ENCODE data around the gene ATXN7. TPM values are rescaled to one million over a fixed set of nuclear protein-coding genes. Genes with fewer than 3 reads are reported as not detected.

ATXN7 gene
- total and polyA plus RNA-seq, 2 donors from 2014 or later = 1.4 to 36.4 TPM

GRCh38 chr3:63857311-63857710, 6.4 kb upstream of the ATXN7 start:
- intact Hi-C loops (cut with DNase I) = no loop called here
- no peaks in the 10 kb centered on the region for H3K4me1 ChIP-seq (ENCODE audit: control insufficient read depth in 2 of 3, insufficient read depth in 2 of 3, low read depth in 1 of 3, low read length in 3 of 3)
- H3K9me3 ChIP-seq (ENCODE audit: control insufficient read depth in 2 of 3, insufficient read depth in 1 of 3, low read length in 3 of 3) = no peaks in the 10 kb centered on the region
- no peaks in the 10 kb centered on the region for H3K36me3 ChIP-seq (ENCODE audit: control insufficient read depth in 2 of 3, insufficient read depth in 3 of 3, low read length in 3 of 3)
- DNase-seq = no peak
- H3K27ac ChIP-seq (ENCODE audit: low read depth in 2 of 2, low read length in 2 of 2) = no peak overlapping the region
- no peak for FAIRE-seq
- no peak overlapping the region for H3K9ac ChIP-seq (ENCODE audit: low read length in 3 of 3)
- no peaks in the 10 kb centered on the region for H3K27me3 ChIP-seq (ENCODE audit: control insufficient read depth, insufficient read depth, low read length)
- H3K4me3 ChIP-seq (ENCODE audit: low read length in 3 of 3) = no peak overlapping the region
- TF ChIP-seq CTCF (IDR thresholded peaks at IDR 0.05; ENCODE audit: borderline replicate concordance, extremely low read depth, insufficient read depth) = no peak

- peaks cover 0 to 8% (median 2%) of the 10 kb centered on the region in 3 donors for H3K4me1 ChIP-seq (ENCODE audit: control insufficient read depth in 2 of 3, insufficient read depth in 2 of 3, low read depth in 1 of 3, low read length in 3 of 3)
- no peaks in the 10 kb centered on the region for H3K9me3 ChIP-seq (ENCODE audit: control insufficient read depth in 2 of 3, insufficient read depth in 1 of 3, low read length in 3 of 3)
- no peaks in the 10 kb centered on the region for H3K36me3 ChIP-seq (ENCODE audit: control insufficient read depth in 2 of 3, insufficient read depth in 3 of 3, low read length in 3 of 3)
- no peak for TF ChIP-seq CTCF (IDR thresholded peaks at IDR 0.05; ENCODE audit: borderline replicate concordance, extremely low read depth, insufficient read depth)
- no peaks in the 10 kb centered on the region for H3K27me3 ChIP-seq (ENCODE audit: control insufficient read depth, insufficient read depth, low read length)
- no peak overlapping the region for H3K27ac ChIP-seq (ENCODE audit: low read depth in 2 of 2, low read length in 2 of 2)
- intact Hi-C loops (cut with DNase I) = no loop called here
- FAIRE-seq = no peak
- no peak for DNase-seq
- H3K9ac ChIP-seq (ENCODE audit: low read length in 3 of 3) = no peak overlapping the region
- H3K4me3 ChIP-seq (ENCODE audit: low read length in 3 of 3) = no peak overlapping the region
Observed at GRCh38 chr3:63860776-63861175, 2.9 kb upstream of the ATXN7 start.

- DNase-seq (no peak), FAIRE-seq (no peak)
- Histone ChIP-seq H3K27me3 (ENCODE audit: control insufficient read depth, insufficient read depth, low read length) (no peaks in the 10 kb centered on the region), H3K9ac (ENCODE audit: low read length in 3 of 3) (no peak overlapping the region), H3K9me3 (ENCODE audit: control insufficient read depth in 2 of 3, insufficient read depth in 1 of 3, low read length in 3 of 3) (no peaks in the 10 kb centered on the region), H3K4me1 (ENCODE audit: control insufficient read depth in 2 of 3, insufficient read depth in 2 of 3, low read depth in 1 of 3, low read length in 3 of 3) (peaks cover 0 to 8% (median 2%) of the 10 kb centered on the region in 3 donors), H3K4me3 (ENCODE audit: low read length in 3 of 3) (no peak overlapping the region), H3K27ac (ENCODE audit: low read depth in 2 of 2, low read length in 2 of 2) (no peak overlapping the region), H3K36me3 (ENCODE audit: control insufficient read depth in 2 of 3, insufficient read depth in 3 of 3, low read length in 3 of 3) (no peaks in the 10 kb centered on the region)
- TF ChIP-seq CTCF (IDR thresholded peaks at IDR 0.05; ENCODE audit: borderline replicate concordance, extremely low read depth, insufficient read depth) = no peak
- intact Hi-C loops (cut with DNase I) = no loop called here
Observed at GRCh38 chr3:63861306-63861705, 2.4 kb upstream of the ATXN7 start.

GRCh38 chr3:63862804-63863149, 890 bp upstream of the ATXN7 start:
- no peak for FAIRE-seq
- TF ChIP-seq CTCF (IDR thresholded peaks at IDR 0.05; ENCODE audit: borderline replicate concordance, extremely low read depth, insufficient read depth) = no peak
- intact Hi-C loops (cut with DNase I) = no loop called here
- no peaks in the 10 kb centered on the region for H3K27me3 ChIP-seq (ENCODE audit: control insufficient read depth, insufficient read depth, low read length)
- peak overlapping the region; percentile 69 to 82 (median 80) for H3K4me3 ChIP-seq (ENCODE audit: low read length in 3 of 3)
- DNase-seq = no peak
- H3K9ac ChIP-seq (ENCODE audit: low read length in 3 of 3) = peak overlapping the region; percentile 66 to 75 (median 67)
- peak overlapping the region in 1 of 2 donors; percentile 74 for H3K27ac ChIP-seq (ENCODE audit: low read depth in 2 of 2, low read length in 2 of 2)
- no peaks in the 10 kb centered on the region for H3K9me3 ChIP-seq (ENCODE audit: control insufficient read depth in 2 of 3, insufficient read depth in 1 of 3, low read length in 3 of 3)
- no peaks in the 10 kb centered on the region for H3K36me3 ChIP-seq (ENCODE audit: control insufficient read depth in 2 of 3, insufficient read depth in 3 of 3, low read length in 3 of 3)
- H3K4me1 ChIP-seq (ENCODE audit: control insufficient read depth in 2 of 3, insufficient read depth in 2 of 3, low read depth in 1 of 3, low read length in 3 of 3) = peaks cover 0 to 8% (median 2%) of the 10 kb centered on the region in 3 donors

Measured in kidney (tissue), 14 donors.